Measurements from ENCODE around the gene OPTN.

DNA sequence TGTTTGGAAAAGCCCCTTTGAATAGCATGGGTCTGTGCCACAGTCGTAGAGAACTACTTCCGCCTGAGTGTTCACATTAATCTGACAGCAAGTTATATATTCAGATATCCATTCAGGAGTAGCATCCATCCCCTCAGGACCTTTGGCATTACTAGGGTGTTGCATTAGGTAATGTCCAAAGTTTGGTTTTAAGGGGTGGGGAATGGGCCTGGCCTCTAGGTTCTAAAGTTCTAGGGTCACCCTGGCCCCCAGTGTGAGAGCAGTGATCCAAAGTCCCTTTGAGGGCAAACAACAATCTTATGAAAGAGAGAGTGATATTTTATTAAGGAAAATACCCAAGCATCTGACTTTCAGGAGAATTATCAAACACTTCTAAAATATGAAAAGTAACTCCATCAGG lies 73.7 kb downstream of the OPTN start:
- TF ChIP-seq POLR2A (IDR thresholded peaks at IDR 0.05; ENCODE audit: control extremely low read depth in 1 of 2, low read depth in 2 of 2, low read length in 2 of 2), result no peak
- no peak for TF ChIP-seq ZNF274 (IDR thresholded peaks at IDR 0.05; ENCODE audit: borderline replicate concordance, extremely low read depth, low read length)
- TF ChIP-seq SRF (IDR thresholded peaks at IDR 0.05; ENCODE audit: low read depth, low read length), result no peak
- no peak for TF ChIP-seq EZH2 (IDR thresholded peaks at IDR 0.05; ENCODE audit: low read depth, low read length, severe bottlenecking)
- no peak for TF ChIP-seq EP300 (IDR thresholded peaks at IDR 0.05; ENCODE audit: borderline replicate concordance in 1 of 2, low read depth in 2 of 2, low read length in 2 of 2)
- TF ChIP-seq, protein P1, sequence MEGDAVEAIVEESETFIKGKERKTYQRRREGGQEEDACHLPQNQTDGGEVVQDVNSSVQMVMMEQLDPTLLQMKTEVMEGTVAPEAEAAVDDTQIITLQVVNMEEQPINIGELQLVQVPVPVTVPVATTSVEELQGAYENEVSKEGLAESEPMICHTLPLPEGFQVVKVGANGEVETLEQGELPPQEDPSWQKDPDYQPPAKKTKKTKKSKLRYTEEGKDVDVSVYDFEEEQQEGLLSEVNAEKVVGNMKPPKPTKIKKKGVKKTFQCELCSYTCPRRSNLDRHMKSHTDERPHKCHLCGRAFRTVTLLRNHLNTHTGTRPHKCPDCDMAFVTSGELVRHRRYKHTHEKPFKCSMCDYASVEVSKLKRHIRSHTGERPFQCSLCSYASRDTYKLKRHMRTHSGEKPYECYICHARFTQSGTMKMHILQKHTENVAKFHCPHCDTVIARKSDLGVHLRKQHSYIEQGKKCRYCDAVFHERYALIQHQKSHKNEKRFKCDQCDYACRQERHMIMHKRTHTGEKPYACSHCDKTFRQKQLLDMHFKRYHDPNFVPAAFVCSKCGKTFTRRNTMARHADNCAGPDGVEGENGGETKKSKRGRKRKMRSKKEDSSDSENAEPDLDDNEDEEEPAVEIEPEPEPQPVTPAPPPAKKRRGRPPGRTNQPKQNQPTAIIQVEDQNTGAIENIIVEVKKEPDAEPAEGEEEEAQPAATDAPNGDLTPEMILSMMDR (IDR thresholded peaks at IDR 0.05; ENCODE audit: control extremely low read depth in 1 of 3, insufficient read depth in 1 of 3, low read depth in 1 of 3, low read length in 3 of 3), result no peak
- no peak for TF ChIP-seq HDAC6 (IDR thresholded peaks at IDR 0.05; ENCODE audit: low read depth, low read length)
- no peak for TF ChIP-seq RXRA (IDR thresholded peaks at IDR 0.05; ENCODE audit: insufficient read depth, low read depth, low read length)
- no peak for TF ChIP-seq RAD21 (IDR thresholded peaks at IDR 0.05 in 1 of 2, conservative IDR thresholded peaks at IDR 0.05 in 1 of 2; ENCODE audit: low read depth in 2 of 2, low read length in 2 of 2)

Measured in H1 (cell line).